ENCODE data around the gene SHF.

GRCh38 chr15:45150997-45151396 lies 36.8 kb downstream of the SHF start:
- no peak for TF ChIP-seq CTCF (conservative IDR thresholded peaks at IDR 0.05 in 1 of 2, IDR thresholded peaks at IDR 0.05 in 1 of 2; ENCODE audit: low read depth in 1 of 2, low read length in 2 of 2)
- TF ChIP-seq EZH2 (IDR thresholded peaks at IDR 0.05; ENCODE audit: low read length, missing control alignments) = no peak
